Measurements from ENCODE around the gene IL2. TPM values are rescaled to one million over a fixed set of nuclear protein-coding genes. Genes with fewer than 3 reads are reported as not detected.

Gene IL2
- total RNA-seq, 4 donors from 2014 or later = not detected

DNA sequence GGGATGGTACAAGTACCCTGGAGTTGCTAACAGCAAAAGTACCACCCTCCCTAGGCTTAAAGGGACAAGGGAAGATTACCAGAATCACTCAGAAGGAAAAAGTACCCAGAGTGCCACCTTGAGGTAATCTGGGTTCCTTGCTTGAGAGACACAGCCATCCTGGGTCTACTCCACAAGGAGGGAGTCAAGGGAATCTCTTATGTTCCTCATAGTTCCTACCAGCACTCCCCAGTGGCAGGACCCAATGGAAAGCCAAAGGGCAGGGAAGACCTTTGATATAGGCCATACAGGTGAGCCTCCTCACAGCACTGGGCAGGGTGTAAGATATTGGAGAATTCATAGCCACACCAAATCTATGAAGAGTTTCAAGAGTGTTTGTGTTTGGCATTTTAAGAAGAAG is 5.7 kb downstream of the IL2 start:
- TF ChIP-seq POLR2AphosphoS5 (IDR thresholded peaks at IDR 0.05) (no peak), EP300 (IDR thresholded peaks at IDR 0.05) (no peak), POLR2A (IDR thresholded peaks at IDR 0.05) (no peak), CTCF (IDR thresholded peaks at IDR 0.05) (no peak)
- Histone ChIP-seq H3K27me3 (no peaks in the 10 kb centered on the region), H3K4me3 (no peak overlapping the region), H3K9me3 (no peaks in the 10 kb centered on the region), H3K4me1 (no peaks in the 10 kb centered on the region), H3K27ac (no peak overlapping the region), H3K36me3 (no peaks in the 10 kb centered on the region)
- ATAC-seq = no peak

DNA sequence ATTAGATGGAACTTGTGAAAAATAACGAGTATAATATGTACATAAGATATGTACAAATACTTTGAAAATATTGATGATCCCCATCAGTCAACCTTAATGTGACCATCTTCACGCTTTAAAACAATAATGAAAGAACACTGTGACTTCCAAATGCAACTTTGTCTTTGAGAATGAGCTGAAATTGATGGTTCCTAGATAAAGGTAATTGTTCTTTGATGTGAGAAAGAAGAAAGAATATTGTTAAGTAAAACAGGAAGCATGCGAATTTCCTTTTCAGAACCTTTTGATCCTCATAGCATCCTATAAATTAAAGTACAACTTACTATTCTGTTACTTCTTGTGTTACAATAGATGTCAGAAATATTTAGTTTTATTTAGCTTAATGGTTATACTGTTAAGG is 22.2 kb downstream of the IL2 start:
- Histone ChIP-seq H3K4me3 (no peak overlapping the region), H3K27me3 (no peaks in the 10 kb centered on the region), H3K36me3 (no peaks in the 10 kb centered on the region), H3K9me3 (no peaks in the 10 kb centered on the region), H3K27ac (no peak overlapping the region), H3K4me1 (no peaks in the 10 kb centered on the region)
- no peak for TF ChIP-seq CTCF (IDR thresholded peaks at IDR 0.05)
- TF ChIP-seq EP300 (IDR thresholded peaks at IDR 0.05) = no peak
- TF ChIP-seq POLR2AphosphoS5 (IDR thresholded peaks at IDR 0.05) = no peak
- TF ChIP-seq POLR2A (IDR thresholded peaks at IDR 0.05) = no peak
- ATAC-seq = no peak
- WGBS, 2 donors (ENCODE audit: low coverage in 1 of 2) = 68 to 70% methylated on average over 3 of the region's 3 CpGs

DNA sequence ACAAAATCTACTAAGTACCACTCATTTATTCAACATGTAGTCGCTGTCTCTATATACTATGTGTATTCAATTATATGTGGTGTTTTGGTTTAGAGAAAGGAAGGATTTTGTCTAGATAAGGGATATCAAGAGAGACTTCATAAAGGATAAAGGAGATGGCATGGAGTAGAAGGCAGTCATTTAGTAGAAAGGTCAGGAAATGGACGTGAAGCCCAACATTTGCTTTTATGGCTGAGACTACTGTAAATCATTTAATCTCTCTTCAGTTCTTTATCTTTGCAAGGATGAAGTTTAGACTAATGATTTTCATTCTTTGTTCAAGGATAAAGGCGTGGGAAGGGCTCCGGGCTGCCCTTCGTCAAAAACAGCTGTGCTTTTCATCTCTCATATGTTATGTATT is 25.2 kb downstream of the IL2 start:
- Histone ChIP-seq H3K9me3 (no peaks in the 10 kb centered on the region), H3K27me3 (no peaks in the 10 kb centered on the region), H3K4me3 (no peak overlapping the region), H3K27ac (no peak overlapping the region), H3K4me1 (no peaks in the 10 kb centered on the region), H3K36me3 (no peaks in the 10 kb centered on the region)
- no peak for TF ChIP-seq CTCF (IDR thresholded peaks at IDR 0.05)
- no peak for TF ChIP-seq POLR2A (IDR thresholded peaks at IDR 0.05)
- no peak for TF ChIP-seq EP300 (IDR thresholded peaks at IDR 0.05)
- no peak for TF ChIP-seq POLR2AphosphoS5 (IDR thresholded peaks at IDR 0.05)
- ATAC-seq = no peak
- WGBS, 2 donors (ENCODE audit: low coverage in 1 of 2) = 35 to 53% methylated on average over 5 of the region's 5 CpGs

- TF ChIP-seq CTCF (IDR thresholded peaks at IDR 0.05) (no peak), POLR2A (IDR thresholded peaks at IDR 0.05) (no peak), EP300 (IDR thresholded peaks at IDR 0.05) (no peak), POLR2AphosphoS5 (IDR thresholded peaks at IDR 0.05) (no peak)
Observed at GRCh38 chr4:122423246-122423645, 33.3 kb downstream of the IL2 start.

DNA sequence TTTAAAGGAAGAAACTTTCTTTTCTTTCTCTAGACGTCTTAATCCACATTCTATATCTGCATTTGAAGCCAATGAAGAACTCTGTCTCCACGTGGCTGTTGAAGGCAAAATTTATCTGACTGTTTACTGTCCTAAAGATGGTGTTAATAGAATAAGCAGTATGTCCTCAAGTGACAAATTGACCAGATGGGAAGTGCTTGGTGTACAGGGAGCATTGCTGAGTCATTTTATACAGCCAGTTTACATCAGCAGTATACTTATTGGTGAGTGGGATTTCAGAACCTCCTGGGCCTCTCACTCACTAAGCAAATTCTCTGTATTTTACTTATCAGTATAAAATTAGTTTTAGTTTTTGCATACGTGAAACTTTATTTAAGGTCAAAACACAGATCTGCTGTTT is 44.0 kb downstream of the IL2 start:
- no peak overlapping the region for H3K4me3 ChIP-seq
- no peak overlapping the region for H3K27ac ChIP-seq
- no peaks in the 10 kb centered on the region for H3K27me3 ChIP-seq
- no peaks in the 10 kb centered on the region for H3K36me3 ChIP-seq
- TF ChIP-seq CTCF (IDR thresholded peaks at IDR 0.05) = no peak
- TF ChIP-seq EP300 (IDR thresholded peaks at IDR 0.05) = no peak
- no peak for TF ChIP-seq POLR2A (IDR thresholded peaks at IDR 0.05)
- no peaks in the 10 kb centered on the region for H3K4me1 ChIP-seq
- ATAC-seq = no peak
- no peaks in the 10 kb centered on the region for H3K9me3 ChIP-seq
- WGBS, 2 donors (ENCODE audit: low coverage in 1 of 2) = 28 to 31% methylated on average over 3 of the region's 3 CpGs

More at GRCh38 chr4:122423246-122423645, 33.3 kb downstream of the IL2 start:
- Histone ChIP-seq H3K36me3 (no peaks in the 10 kb centered on the region), H3K4me3 (no peak overlapping the region), H3K9me3 (peaks cover 0 to 12% (median 0%) of the 10 kb centered on the region in 3 donors), H3K27ac (no peak overlapping the region), H3K27me3 (no peaks in the 10 kb centered on the region), H3K4me1 (no peaks in the 10 kb centered on the region)
- no peak for ATAC-seq

Measured in gastroesophageal sphincter (tissue), 4 donors.